ENCODE data around the gene ACP7. TPM values are rescaled to one million over a fixed set of nuclear protein-coding genes. Genes with fewer than 3 reads are reported as not detected.

The ACP7 gene
- not detected for total RNA-seq
- polyA plus RNA-seq: not detected
- long read RNA-seq, donor 1: 0 reads
- long read RNA-seq, donor 2: 0 reads
- long read RNA-seq, donor 3: 0 reads
- long read RNA-seq, donor 4: 0 reads
- long read RNA-seq, donor 5: 0 reads
- long read RNA-seq, donor 6: 0 reads
- long read RNA-seq, donor 7: 0 reads
- long read RNA-seq, donor 8: 0 reads
- long read RNA-seq, donor 9: 0 reads
- long read RNA-seq, donor 10: 0 reads

GRCh38 chr19:39083983-39084731 lies at the start of gene ACP7:
ACP7 (plus strand) TSS chr19:39084368; CDS start chr19:39085270, 902 bp downstream.
- H3K4me1 ChIP-seq: peaks cover 12 to 18% (median 15%) of the 10 kb centered on the region in 4 donors
- DNase-seq: peak in 1 of 2 donors; percentile 36
- no peak within 1 kb of the TSS for H3K27ac ChIP-seq
- H3K27me3 ChIP-seq: peaks cover 10 to 93% (median 54%) of the 10 kb centered on the region in 3 donors
- H3K9me3 ChIP-seq: no peaks in the 10 kb centered on the region
- H3K4me3 ChIP-seq: peak within 1 kb of the TSS; percentile 23 to 40 (median 32)
- 5 to 9% (median 5%) methylated on average over 27 to 54 of the region's 54 CpGs for WGBS, 5 donors
- no peak for TF ChIP-seq CTCF (IDR thresholded peaks at IDR 0.05)
- TF ChIP-seq POLR2AphosphoS5 (IDR thresholded peaks at IDR 0.05): no peak
- TF ChIP-seq EP300 (IDR thresholded peaks at IDR 0.05): no peak
- TF ChIP-seq POLR2A (IDR thresholded peaks at IDR 0.05): no peak
- no peaks in the 10 kb centered on the region for H3K36me3 ChIP-seq
- intact Hi-C loops (cut with DNase I; ENCODE audit: low total_unique reads): no loop called here

GRCh38 chr19:39036581-39036980 lies 47.6 kb upstream of the ACP7 start:
- intact Hi-C loops (cut with DNase I; ENCODE audit: low total_unique reads): no loop called here
- no peak for TF ChIP-seq EP300 (IDR thresholded peaks at IDR 0.05)
- TF ChIP-seq POLR2AphosphoS5 (IDR thresholded peaks at IDR 0.05): no peak
- TF ChIP-seq POLR2A (IDR thresholded peaks at IDR 0.05): no peak
- TF ChIP-seq CTCF (IDR thresholded peaks at IDR 0.05): no peak
- H3K4me3 ChIP-seq: no peak overlapping the region
- H3K9me3 ChIP-seq: no peaks in the 10 kb centered on the region
- peaks cover 0 to 38% (median 8%) of the 10 kb centered on the region in 3 donors for H3K27me3 ChIP-seq
- no peak overlapping the region for H3K27ac ChIP-seq
- no peaks in the 10 kb centered on the region for H3K36me3 ChIP-seq
- peaks cover 11 to 27% (median 14%) of the 10 kb centered on the region in 4 donors for H3K4me1 ChIP-seq
- DNase-seq: no peak

- H3K27me3 ChIP-seq: peaks cover 0 to 31% (median 4%) of the 10 kb centered on the region in 3 donors
- no peaks in the 10 kb centered on the region for H3K36me3 ChIP-seq
- no peak for TF ChIP-seq EP300 (IDR thresholded peaks at IDR 0.05)
- H3K4me1 ChIP-seq: peaks cover 5 to 21% (median 9%) of the 10 kb centered on the region in 4 donors
- intact Hi-C loops (cut with DNase I; ENCODE audit: low total_unique reads): no loop called here
- H3K27ac ChIP-seq: no peak overlapping the region
- H3K9me3 ChIP-seq: no peaks in the 10 kb centered on the region
- H3K4me3 ChIP-seq: no peak overlapping the region
- 48 to 66% (median 61%) methylated on average over 2 of the region's 2 CpGs for WGBS, 5 donors
- no peak for DNase-seq
Measured at GRCh38 chr19:39037194-39037593, 47.0 kb upstream of the ACP7 start.

- no peak overlapping the region for H3K4me3 ChIP-seq
- peaks cover 0 to 12% (median 3%) of the 10 kb centered on the region in 4 donors for H3K4me1 ChIP-seq
- peaks cover 0 to 22% (median 0%) of the 10 kb centered on the region in 3 donors for H3K27me3 ChIP-seq
- intact Hi-C loops (cut with DNase I; ENCODE audit: low total_unique reads): no loop called here
- TF ChIP-seq EP300 (IDR thresholded peaks at IDR 0.05) (no peak), CTCF (IDR thresholded peaks at IDR 0.05) (peak in 1 of 7 experiments; percentile 25)
- 6 to 12% (median 8%) methylated on average over 9 of the region's 9 CpGs for WGBS, 5 donors
- H3K36me3 ChIP-seq: no peaks in the 10 kb centered on the region
- DNase-seq: peak; percentile 58 to 78
- H3K27ac ChIP-seq: no peak overlapping the region
- H3K9me3 ChIP-seq: no peaks in the 10 kb centered on the region
Measured at GRCh38 chr19:39038098-39038497, 46.1 kb upstream of the ACP7 start.

- no peak for TF ChIP-seq EP300 (IDR thresholded peaks at IDR 0.05)
- TF ChIP-seq POLR2A (IDR thresholded peaks at IDR 0.05): no peak
- TF ChIP-seq CTCF (IDR thresholded peaks at IDR 0.05): no peak
- TF ChIP-seq POLR2AphosphoS5 (IDR thresholded peaks at IDR 0.05): no peak
- no peaks in the 10 kb centered on the region for H3K9me3 ChIP-seq
- no peak overlapping the region for H3K4me3 ChIP-seq
- no peaks in the 10 kb centered on the region for H3K36me3 ChIP-seq
- no peaks in the 10 kb centered on the region for H3K4me1 ChIP-seq
- DNase-seq: no peak
- no peak overlapping the region for H3K27ac ChIP-seq
- 77 to 84% (median 81%) methylated on average over 6 of the region's 6 CpGs for WGBS, 5 donors
- no peaks in the 10 kb centered on the region for H3K27me3 ChIP-seq
- intact Hi-C loops (cut with DNase I; ENCODE audit: low total_unique reads): no loop called here
Measured at GRCh38 chr19:39045506-39045905, 38.7 kb upstream of the ACP7 start.
